GM19328 (cell line): ENCODE measurements around the gene PTPRN2.
"Not testable (repeated sequence)": the region's sequence is repeated elsewhere in the genome, so short reads cannot be mapped to it uniquely, and the experiment has no call there.

ENCODE experiments used
- ATAC-seq: cut with Tn5 transposase; IDR thresholded peaks from one replicate; pipeline ENCODE4 v1.9.1; 2021; ENCODE audit warnings: mild to moderate bottlenecking, moderate library complexity; ENCODE audit not compliant: unreplicated experiment

PTPRN2 gene

GRCh38 chr7:157707983-157708918, 879.4 kb downstream of the PTPRN2 start:
- no peak for ATAC-seq

- no peak for ATAC-seq
Observed at GRCh38 chr7:157704365-157704764, 883.3 kb downstream of the PTPRN2 start.

GRCh38 chr7:157703534-157704195, 884.0 kb downstream of the PTPRN2 start:
- ATAC-seq, result no peak

- ATAC-seq, result no peak
Observed at GRCh38 chr7:157703131-157703530, 884.5 kb downstream of the PTPRN2 start.

GRCh38 chr7:157702311-157703023, 885.2 kb downstream of the PTPRN2 start:
- no peak for ATAC-seq

- ATAC-seq, result not testable (repeated sequence)
Observed at GRCh38 chr7:157701395-157702180, 886.0 kb downstream of the PTPRN2 start.

GRCh38 chr7:157700231-157701005, 887.2 kb downstream of the PTPRN2 start:
- ATAC-seq, result no peak

- ATAC-seq, result no peak
Observed at GRCh38 chr7:157699357-157700013, 888.1 kb downstream of the PTPRN2 start.

- ATAC-seq, result not testable (repeated sequence)
Observed at GRCh38 chr7:157697287-157697686, 890.3 kb downstream of the PTPRN2 start.

- not testable (repeated sequence) for ATAC-seq
Observed at GRCh38 chr7:157695609-157696008, 892.0 kb downstream of the PTPRN2 start.

- no peak for ATAC-seq
Observed at GRCh38 chr7:157694376-157694665, 893.3 kb downstream of the PTPRN2 start.

- no peak for ATAC-seq
Observed at GRCh38 chr7:157693521-157694375, 893.9 kb downstream of the PTPRN2 start.

- ATAC-seq, result no peak
Observed at GRCh38 chr7:157693071-157693520, 894.5 kb downstream of the PTPRN2 start.

- ATAC-seq, result no peak
Observed at GRCh38 chr7:157692460-157693011, 895.1 kb downstream of the PTPRN2 start.

GRCh38 chr7:157691586-157692459, 895.8 kb downstream of the PTPRN2 start:
- no peak for ATAC-seq

GRCh38 chr7:157690833-157691585, 896.6 kb downstream of the PTPRN2 start:
- no peak for ATAC-seq
